ENCODE data around the gene GMCL2.

DNA sequence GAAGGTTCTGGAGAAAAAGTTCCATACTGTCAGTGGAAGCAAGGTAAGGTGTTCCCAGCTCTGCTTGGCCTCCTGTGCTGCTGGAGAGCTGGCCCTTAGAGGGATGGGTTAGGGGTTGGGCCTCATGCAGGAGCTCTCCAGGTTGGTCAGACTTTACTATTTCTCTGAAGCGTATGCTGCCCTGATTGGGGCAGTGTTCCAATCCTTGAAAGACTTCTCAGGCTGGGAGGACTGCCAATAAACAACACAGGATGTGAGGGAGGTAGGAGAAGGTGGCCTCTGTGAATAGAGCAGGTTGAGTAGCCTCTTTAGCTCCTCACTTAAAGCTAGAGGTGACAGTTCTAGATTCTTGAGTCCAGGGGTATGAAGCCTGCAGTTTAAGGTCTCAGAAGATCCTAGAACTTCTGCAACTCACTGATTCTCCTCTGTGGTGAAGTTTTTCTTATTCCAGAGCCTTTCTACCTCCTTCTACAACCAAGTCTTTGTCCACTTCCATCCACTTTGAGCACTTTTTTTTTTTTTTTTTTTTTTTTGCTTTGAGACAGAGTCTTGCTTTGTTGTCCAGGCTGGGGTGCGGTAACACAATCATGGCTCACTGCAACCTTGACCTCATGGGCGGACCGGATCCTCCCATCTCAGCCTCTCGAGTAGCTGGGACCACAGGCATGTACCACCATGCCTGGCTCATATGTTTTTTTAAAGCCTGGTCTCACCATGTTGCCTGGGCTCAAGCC, 20.2 kb upstream of the GMCL2 start:
- TF ChIP-seq CTCF (optimal IDR thresholded peaks at IDR 0.05 in 1 of 3, IDR thresholded peaks at IDR 0.05 in 1 of 3, conservative IDR thresholded peaks at IDR 0.05 in 1 of 3; ENCODE audit: extremely low read depth in 1 of 3, insufficient read depth in 2 of 3, low read length in 3 of 3), result no peak
- TF ChIP-seq EZH2 (IDR thresholded peaks at IDR 0.05; ENCODE audit: low read length), result no peak
